Gastroesophageal sphincter (tissue), 3 donors: Measurements from ENCODE around the gene NFASC.

Experiments
- POLR2AphosphoS5 ChIP-seq: sonication (generic); formaldehyde crosslinking; IDR thresholded peaks from one replicate; pipeline ENCODE4 v1.6.1; 2017; ENCODE audit warnings: antibody characterized with exemption
- TF ChIP-seq, protein P1 (sequence below), 4 experiments: fragments of 200-600 bp in 2 of 4; fragments of 450-650 bp in 2 of 4; sonication (generic) in 1 of 4; IDR thresholded peaks; one replicate each; pipeline ENCODE4 v1.5.1; 2017 to 2019; ENCODE audit warnings: antibody characterized with exemption in 4 of 4, mild to moderate bottlenecking in 2 of 4, moderate library complexity in 2 of 4

DNA sequence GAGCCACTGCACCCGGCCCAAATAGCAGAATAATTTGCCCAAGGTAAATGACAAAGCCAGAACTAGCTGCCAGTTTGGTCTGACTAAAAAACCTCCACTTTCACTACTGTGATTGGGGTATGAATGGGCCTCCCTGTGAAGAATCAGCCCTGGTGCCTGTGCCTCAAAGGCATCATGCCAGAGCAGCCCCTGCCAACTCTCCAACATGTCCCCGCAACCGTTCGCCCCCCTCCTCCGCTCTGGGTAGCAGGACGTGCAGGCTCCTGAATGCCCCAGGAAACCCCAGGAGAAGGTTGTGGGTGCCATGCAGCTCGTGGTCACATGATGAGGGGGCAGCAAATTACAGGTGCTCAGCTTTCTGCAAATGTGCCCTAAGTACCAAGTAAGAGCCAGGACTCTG is 157.7 kb downstream of the NFASC start:
- TF ChIP-seq POLR2AphosphoS5 = no peak
- TF ChIP-seq, protein P1, sequence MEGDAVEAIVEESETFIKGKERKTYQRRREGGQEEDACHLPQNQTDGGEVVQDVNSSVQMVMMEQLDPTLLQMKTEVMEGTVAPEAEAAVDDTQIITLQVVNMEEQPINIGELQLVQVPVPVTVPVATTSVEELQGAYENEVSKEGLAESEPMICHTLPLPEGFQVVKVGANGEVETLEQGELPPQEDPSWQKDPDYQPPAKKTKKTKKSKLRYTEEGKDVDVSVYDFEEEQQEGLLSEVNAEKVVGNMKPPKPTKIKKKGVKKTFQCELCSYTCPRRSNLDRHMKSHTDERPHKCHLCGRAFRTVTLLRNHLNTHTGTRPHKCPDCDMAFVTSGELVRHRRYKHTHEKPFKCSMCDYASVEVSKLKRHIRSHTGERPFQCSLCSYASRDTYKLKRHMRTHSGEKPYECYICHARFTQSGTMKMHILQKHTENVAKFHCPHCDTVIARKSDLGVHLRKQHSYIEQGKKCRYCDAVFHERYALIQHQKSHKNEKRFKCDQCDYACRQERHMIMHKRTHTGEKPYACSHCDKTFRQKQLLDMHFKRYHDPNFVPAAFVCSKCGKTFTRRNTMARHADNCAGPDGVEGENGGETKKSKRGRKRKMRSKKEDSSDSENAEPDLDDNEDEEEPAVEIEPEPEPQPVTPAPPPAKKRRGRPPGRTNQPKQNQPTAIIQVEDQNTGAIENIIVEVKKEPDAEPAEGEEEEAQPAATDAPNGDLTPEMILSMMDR (IDR thresholded peaks at IDR 0.05) = no peak
